ENCODE data around the gene FDXR.

DNA sequence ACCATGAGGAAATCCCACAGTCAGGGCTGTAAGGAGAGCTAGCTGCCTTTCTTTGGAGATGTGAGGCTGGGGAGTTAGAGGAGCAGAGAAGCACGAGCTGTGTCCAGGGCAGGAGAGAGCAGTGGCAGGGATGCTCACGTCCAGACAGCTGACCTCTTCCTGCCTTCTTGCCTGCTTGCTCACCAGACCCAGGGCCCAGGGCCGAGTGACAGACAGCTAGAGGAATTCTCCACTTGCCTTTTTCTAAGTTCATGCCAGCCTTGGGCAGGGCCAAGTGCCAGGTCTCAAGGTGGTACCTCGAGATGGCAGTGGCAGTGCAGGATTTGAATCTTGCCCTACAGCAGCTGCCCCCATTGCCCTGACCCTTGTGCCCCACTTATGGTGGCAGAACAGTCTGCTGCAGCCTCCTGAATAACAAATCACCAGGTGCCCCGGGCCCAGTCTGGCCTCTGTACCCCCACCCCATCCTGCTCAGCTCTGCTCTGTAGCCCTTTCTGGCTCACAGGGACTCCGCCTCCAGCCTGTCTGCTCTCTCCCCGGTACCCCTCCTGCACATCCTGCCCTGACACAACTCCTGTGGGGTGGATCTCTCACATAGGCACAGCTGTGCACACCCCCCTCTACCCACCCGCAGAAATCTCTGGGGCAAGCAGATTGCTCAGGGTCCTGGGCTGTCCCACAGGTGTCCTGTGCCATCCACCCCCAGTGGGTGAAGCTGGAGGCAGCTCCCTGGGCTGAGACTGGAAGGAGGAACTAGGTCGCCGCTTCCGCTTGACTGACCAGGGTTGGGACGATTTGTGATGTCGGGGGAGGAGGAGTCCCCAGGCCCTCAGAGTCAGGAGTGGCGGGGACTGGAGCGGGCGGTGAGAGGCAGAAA lies 39.1 kb downstream of the FDXR start:
- TF ChIP-seq CTCF (IDR thresholded peaks at IDR 0.05; ENCODE audit: extremely low read depth in 1 of 2, insufficient read depth in 1 of 2, low read depth in 1 of 2, low read length in 2 of 2): no peak
- TF ChIP-seq POLR2A (IDR thresholded peaks at IDR 0.05; ENCODE audit: low read depth, low read length): no peak
- no peak for TF ChIP-seq POLR2AphosphoS5 (IDR thresholded peaks at IDR 0.05; ENCODE audit: insufficient read depth, low read depth, low read length)
- TF ChIP-seq EZH2 (IDR thresholded peaks at IDR 0.05; ENCODE audit: borderline replicate concordance, low read depth, low read length, severe bottlenecking): no peak
- TF ChIP-seq MYC (IDR thresholded peaks at IDR 0.05; ENCODE audit: low read depth, low read length): no peak
- TF ChIP-seq FOS (IDR thresholded peaks at IDR 0.05; ENCODE audit: borderline replicate concordance, insufficient read depth, low read length): no peak
- TF ChIP-seq, protein P1, sequence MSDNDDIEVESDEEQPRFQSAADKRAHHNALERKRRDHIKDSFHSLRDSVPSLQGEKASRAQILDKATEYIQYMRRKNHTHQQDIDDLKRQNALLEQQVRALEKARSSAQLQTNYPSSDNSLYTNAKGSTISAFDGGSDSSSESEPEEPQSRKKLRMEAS (IDR thresholded peaks at IDR 0.05; ENCODE audit: insufficient read depth, insufficient read length): no peak
- TF ChIP-seq JUN (IDR thresholded peaks at IDR 0.05; ENCODE audit: borderline replicate concordance, insufficient read depth, insufficient read length, low read depth): no peak

Measured in endothelial cell of umbilical vein (primary cell).